KMS-11 (cell line): Measurements from ENCODE around the gene GLIPR2.
A peak's percentile ranks its signal among the peaks of the same experiment; 100 is the strongest.

ENCODE experiments used
- H2AFZ ChIP-seq: fragments of 200-600 bp; sonication (generic); 2 replicates; pipeline ENCODE4 v1.6.1; 2016; ENCODE audit warnings: antibody characterized with exemption, mixed run types, low read depth
- H3K27ac ChIP-seq: fragments of 200-600 bp; sonication (generic); 2 replicates; pipeline ENCODE4 v1.6.1; 2016; ENCODE audit warnings: mild to moderate bottlenecking, mixed run types
- H3K27me3 ChIP-seq: fragments of 200-600 bp; sonication (generic); 2 replicates; pipeline ENCODE4 v1.6.1; 2017; ENCODE audit warnings: mild to moderate bottlenecking, low read depth, mixed run types, moderate library complexity; ENCODE audit not compliant: insufficient read depth
- H3K36me3 ChIP-seq: fragments of 200-600 bp; sonication (generic); 2 replicates; pipeline ENCODE4 v1.6.1; 2017; ENCODE audit warnings: mild to moderate bottlenecking, mixed run types; ENCODE audit not compliant: insufficient read depth
- H3K4me1 ChIP-seq: fragments of 200-600 bp; sonication (generic); 2 replicates; pipeline ENCODE4 v1.6.1; 2016; ENCODE audit warnings: mild to moderate bottlenecking, low read depth, mixed run types; ENCODE audit not compliant: poor library complexity, severe bottlenecking
- H3K4me2 ChIP-seq: fragments of 200-600 bp; sonication (generic); 2 replicates; pipeline ENCODE4 v1.7.0; 2016; ENCODE audit warnings: mild to moderate bottlenecking, mixed run types
- H3K4me3 ChIP-seq: fragments of 200-600 bp; sonication (generic); IDR thresholded peaks from 2 replicates; pipeline ENCODE4 v1.6.1; 2017; ENCODE audit warnings: low read depth, low read length, mixed read lengths; ENCODE audit not compliant: insufficient read depth
- H3K79me2 ChIP-seq: fragments of 200-600 bp; sonication (generic); 2 replicates; pipeline ENCODE4 v1.6.1; 2016; ENCODE audit warnings: low read depth, mixed run types; ENCODE audit not compliant: insufficient read depth
- H3K9ac ChIP-seq: fragments of 200-600 bp; sonication (generic); 2 replicates; pipeline ENCODE4 v1.6.1; 2016; ENCODE audit warnings: mild to moderate bottlenecking, mixed run types
- H4K20me1 ChIP-seq: fragments of 200-600 bp; sonication (generic); 2 replicates; pipeline ENCODE4 v1.6.1; 2016; ENCODE audit warnings: mild to moderate bottlenecking, mixed run types; ENCODE audit not compliant: insufficient read depth
- TF ChIP-seq, protein P1 (sequence below): fragments of 200-600 bp; sonication (generic); conservative IDR thresholded peaks from 2 replicates; pipeline ENCODE4 v1.6.1; 2017; ENCODE audit warnings: low read depth, mild to moderate bottlenecking, antibody characterized with exemption, low read length, moderate library complexity, mixed read lengths

The GLIPR2 gene

DNA sequence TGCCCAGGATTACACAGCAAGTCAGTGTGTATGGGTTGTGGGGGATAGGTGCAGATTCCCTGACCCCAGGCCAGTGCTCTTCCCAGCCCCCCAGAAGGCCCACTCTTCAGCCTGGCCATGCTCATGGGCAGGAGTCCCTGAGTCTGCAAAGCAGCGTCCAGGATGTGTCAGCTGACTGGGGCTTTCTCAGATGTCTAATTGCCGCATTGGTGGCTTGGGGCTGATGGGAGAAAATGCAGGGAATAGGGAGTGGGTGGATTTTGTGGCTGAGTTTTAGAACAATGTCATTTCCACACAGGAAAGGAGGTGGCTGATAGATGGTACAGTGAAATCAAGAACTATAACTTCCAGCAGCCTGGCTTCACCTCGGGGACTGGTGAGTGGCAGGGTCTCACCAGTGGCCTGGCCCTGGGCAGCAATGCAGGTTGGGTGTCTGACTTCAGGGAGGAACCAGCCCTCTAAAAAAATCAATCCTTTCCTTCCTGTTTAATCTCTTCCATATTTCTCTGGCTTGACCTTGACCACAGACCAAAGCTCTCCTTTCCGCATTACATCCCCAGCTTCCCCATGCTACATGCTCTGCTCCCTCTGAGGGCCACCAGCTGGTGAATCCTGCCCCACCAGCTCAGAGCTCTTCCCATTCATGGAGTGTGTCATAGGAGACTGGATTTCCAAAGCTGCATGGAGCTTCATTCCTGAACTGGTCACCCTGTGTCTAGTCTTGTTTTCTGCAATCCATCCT lies 14.2 kb downstream of the GLIPR2 start:
- TF ChIP-seq, protein P1, sequence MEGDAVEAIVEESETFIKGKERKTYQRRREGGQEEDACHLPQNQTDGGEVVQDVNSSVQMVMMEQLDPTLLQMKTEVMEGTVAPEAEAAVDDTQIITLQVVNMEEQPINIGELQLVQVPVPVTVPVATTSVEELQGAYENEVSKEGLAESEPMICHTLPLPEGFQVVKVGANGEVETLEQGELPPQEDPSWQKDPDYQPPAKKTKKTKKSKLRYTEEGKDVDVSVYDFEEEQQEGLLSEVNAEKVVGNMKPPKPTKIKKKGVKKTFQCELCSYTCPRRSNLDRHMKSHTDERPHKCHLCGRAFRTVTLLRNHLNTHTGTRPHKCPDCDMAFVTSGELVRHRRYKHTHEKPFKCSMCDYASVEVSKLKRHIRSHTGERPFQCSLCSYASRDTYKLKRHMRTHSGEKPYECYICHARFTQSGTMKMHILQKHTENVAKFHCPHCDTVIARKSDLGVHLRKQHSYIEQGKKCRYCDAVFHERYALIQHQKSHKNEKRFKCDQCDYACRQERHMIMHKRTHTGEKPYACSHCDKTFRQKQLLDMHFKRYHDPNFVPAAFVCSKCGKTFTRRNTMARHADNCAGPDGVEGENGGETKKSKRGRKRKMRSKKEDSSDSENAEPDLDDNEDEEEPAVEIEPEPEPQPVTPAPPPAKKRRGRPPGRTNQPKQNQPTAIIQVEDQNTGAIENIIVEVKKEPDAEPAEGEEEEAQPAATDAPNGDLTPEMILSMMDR: no peak
- Histone ChIP-seq H2AFZ (no peak overlapping the region), H3K79me2 (no peaks in the 10 kb centered on the region), H3K4me2 (no peak overlapping the region), H3K4me1 (peaks cover 46% of the 10 kb centered on the region), H3K27ac (no peak overlapping the region), H3K36me3 (no peaks in the 10 kb centered on the region), H4K20me1 (no peaks in the 10 kb centered on the region), H3K4me3 (no peak overlapping the region), H3K9ac (no peak overlapping the region), H3K27me3 (no peaks in the 10 kb centered on the region)

GRCh38 chr9:36151316-36152210 lies 15.0 kb downstream of the GLIPR2 start:
- Histone ChIP-seq H3K27me3 (no peaks in the 10 kb centered on the region), H3K79me2 (no peaks in the 10 kb centered on the region), H4K20me1 (no peaks in the 10 kb centered on the region), H3K4me2 (0 out of 2 replicates have a peak overlapping the region, but pooled peaks have one; percentile 29), H3K9ac (peak overlapping the region; percentile 18; the same call in 1 of the 2 replicates), H3K27ac (peak overlapping the region; percentile 41), H2AFZ (peak overlapping the region; percentile 52), H3K36me3 (no peaks in the 10 kb centered on the region), H3K4me3 (no peak overlapping the region), H3K4me1 (peaks cover 46% of the 10 kb centered on the region)
- TF ChIP-seq, protein P1: no peak

GRCh38 chr9:36152741-36153438 lies 16.4 kb downstream of the GLIPR2 start:
- TF ChIP-seq, protein P1: no peak
- Histone ChIP-seq H3K27ac (no peak overlapping the region), H2AFZ (no peak overlapping the region), H3K4me1 (peaks cover 38% of the 10 kb centered on the region), H4K20me1 (no peaks in the 10 kb centered on the region), H3K9ac (no peak overlapping the region), H3K4me2 (no peak overlapping the region), H3K79me2 (no peaks in the 10 kb centered on the region), H3K36me3 (no peaks in the 10 kb centered on the region), H3K4me3 (no peak overlapping the region), H3K27me3 (no peaks in the 10 kb centered on the region)

DNA sequence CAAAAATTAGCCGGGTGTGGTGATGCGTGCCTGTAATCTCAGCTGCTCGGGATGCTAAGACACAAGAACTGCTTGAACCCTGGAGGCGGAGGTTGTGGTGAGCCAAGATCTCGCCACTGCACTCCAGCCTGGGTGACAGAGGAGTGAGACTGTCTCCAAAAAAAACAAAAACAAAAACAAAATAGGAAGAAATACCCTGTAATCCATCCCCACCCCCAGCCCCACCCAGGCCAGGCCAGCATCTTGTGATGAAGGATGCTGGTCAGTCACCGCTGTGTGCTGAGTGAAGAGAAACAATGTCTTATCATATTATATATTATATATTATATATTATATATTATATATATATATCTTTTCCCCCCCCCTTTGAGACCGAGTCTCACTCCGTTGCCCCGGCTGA lies 17.2 kb downstream of the GLIPR2 start:
- no peak overlapping the region for H3K4me3 ChIP-seq
- H3K79me2 ChIP-seq: no peaks in the 10 kb centered on the region
- TF ChIP-seq, protein P1: no peak
- peaks cover 29% of the 10 kb centered on the region for H3K4me1 ChIP-seq
- no peaks in the 10 kb centered on the region for H4K20me1 ChIP-seq
- no peak overlapping the region for H3K4me2 ChIP-seq
- H3K36me3 ChIP-seq: no peaks in the 10 kb centered on the region
- H3K9ac ChIP-seq: no peak overlapping the region
- H3K27ac ChIP-seq: no peak overlapping the region
- H2AFZ ChIP-seq: no peak overlapping the region
- no peaks in the 10 kb centered on the region for H3K27me3 ChIP-seq
